ENCODE data around the gene PRDM11.
A peak's percentile ranks its signal among the peaks of the same experiment; 100 is the strongest.

The PRDM11 gene

GRCh38 chr11:45142241-45143055, 4.0 kb upstream of the PRDM11 start:
- no peak for DNase-seq

GRCh38 chr11:45143494-45143893, 2.9 kb upstream of the PRDM11 start:
- DNase-seq = no peak

GRCh38 chr11:45144126-45145082, 2.0 kb upstream of the PRDM11 start:
- DNase-seq = no peak

- DNase-seq = no peak
Measured at GRCh38 chr11:45145083-45145378, 1.4 kb upstream of the PRDM11 start.

GRCh38 chr11:45145379-45146071, 914 bp upstream of the PRDM11 start:
- DNase-seq = no peak

- DNase-seq = peak; percentile 51
Measured at GRCh38 chr11:45147017-45147728, 734 bp downstream of the PRDM11 start.

- DNase-seq = no peak
Measured at GRCh38 chr11:45147891-45148675, 1.6 kb downstream of the PRDM11 start.

GRCh38 chr11:45149483-45150056, 3.1 kb downstream of the PRDM11 start:
- DNase-seq = no peak

- no peak for DNase-seq
Measured at GRCh38 chr11:45150301-45150700, 3.9 kb downstream of the PRDM11 start.

GRCh38 chr11:45150943-45151342, 4.5 kb downstream of the PRDM11 start:
- DNase-seq = no peak

GRCh38 chr11:45151362-45151982, 5.0 kb downstream of the PRDM11 start:
- DNase-seq = no peak

GRCh38 chr11:45152740-45153595, 6.5 kb downstream of the PRDM11 start:
- no peak for DNase-seq

GRCh38 chr11:45154276-45154675, 7.8 kb downstream of the PRDM11 start:
- DNase-seq = no peak

GRCh38 chr11:45155058-45155551, 8.7 kb downstream of the PRDM11 start:
- DNase-seq = no peak

- DNase-seq = no peak
Measured at GRCh38 chr11:45155627-45156180, 9.3 kb downstream of the PRDM11 start.

- no peak for DNase-seq
Measured at GRCh38 chr11:45156201-45156600, 9.8 kb downstream of the PRDM11 start.

GRCh38 chr11:45156741-45157140, 10.3 kb downstream of the PRDM11 start:
- DNase-seq = no peak

GRCh38 chr11:45157247-45158209, 11.1 kb downstream of the PRDM11 start:
- DNase-seq = no peak

Data from NCI-H1417 treated with DMSO at 0.1 percent for 48 hours (cell line).